MM.1S (cell line): Measurements from ENCODE around the gene ZNF552.
"Not testable (repeated sequence)": the region's sequence is repeated elsewhere in the genome, so short reads cannot be mapped to it uniquely, and the experiment has no call there.

Source experiments
- EZH2 ChIP-seq: fragments of 300-600 bp; sonication (generic); optimal IDR thresholded peaks from 2 replicates; pipeline ENCODE3; 2017; ENCODE audit warnings: low read depth, mild to moderate bottlenecking, antibody characterized with exemption, low read length, mixed read lengths
- TF ChIP-seq, protein P1 (sequence below): fragments of 300-600 bp; sonication (generic); IDR thresholded peaks from 2 replicates; pipeline ENCODE4 v1.5.1; 2016; ENCODE audit warnings: antibody characterized with exemption, low read length, mixed read lengths

DNA sequence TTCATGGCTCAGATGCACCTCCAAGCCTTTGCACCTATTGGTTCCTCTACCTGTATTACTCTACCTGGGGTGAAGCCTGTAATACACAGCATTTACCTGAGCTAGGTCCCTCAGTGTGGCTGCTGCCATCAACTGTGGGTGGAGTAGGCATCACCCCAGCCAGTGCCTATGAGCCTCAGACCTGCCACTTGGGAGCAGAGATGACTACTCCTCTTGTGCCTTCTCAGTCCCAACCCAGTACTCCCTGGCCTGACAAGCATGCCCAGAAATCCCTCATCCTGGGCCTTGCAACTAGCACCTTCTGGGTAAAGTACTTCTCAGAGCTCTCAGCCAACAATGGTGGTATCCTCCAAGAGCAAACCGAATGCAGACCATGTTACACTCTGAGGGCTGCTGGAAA is 18.1 kb downstream of the ZNF552 start:
- not testable (repeated sequence) for TF ChIP-seq EZH2
- TF ChIP-seq, protein P1, sequence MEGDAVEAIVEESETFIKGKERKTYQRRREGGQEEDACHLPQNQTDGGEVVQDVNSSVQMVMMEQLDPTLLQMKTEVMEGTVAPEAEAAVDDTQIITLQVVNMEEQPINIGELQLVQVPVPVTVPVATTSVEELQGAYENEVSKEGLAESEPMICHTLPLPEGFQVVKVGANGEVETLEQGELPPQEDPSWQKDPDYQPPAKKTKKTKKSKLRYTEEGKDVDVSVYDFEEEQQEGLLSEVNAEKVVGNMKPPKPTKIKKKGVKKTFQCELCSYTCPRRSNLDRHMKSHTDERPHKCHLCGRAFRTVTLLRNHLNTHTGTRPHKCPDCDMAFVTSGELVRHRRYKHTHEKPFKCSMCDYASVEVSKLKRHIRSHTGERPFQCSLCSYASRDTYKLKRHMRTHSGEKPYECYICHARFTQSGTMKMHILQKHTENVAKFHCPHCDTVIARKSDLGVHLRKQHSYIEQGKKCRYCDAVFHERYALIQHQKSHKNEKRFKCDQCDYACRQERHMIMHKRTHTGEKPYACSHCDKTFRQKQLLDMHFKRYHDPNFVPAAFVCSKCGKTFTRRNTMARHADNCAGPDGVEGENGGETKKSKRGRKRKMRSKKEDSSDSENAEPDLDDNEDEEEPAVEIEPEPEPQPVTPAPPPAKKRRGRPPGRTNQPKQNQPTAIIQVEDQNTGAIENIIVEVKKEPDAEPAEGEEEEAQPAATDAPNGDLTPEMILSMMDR, result not testable (repeated sequence)
